Panc1 (cell line): ENCODE results near the gene MYDGF.
A peak's percentile ranks its signal among the peaks of the same experiment; 100 is the strongest.

Experiments
- CTCF ChIP-seq: fragments of 450-650 bp; IDR thresholded peaks from 2 replicates; pipeline ENCODE4 v1.5.1; 2017; ENCODE audit warnings: mild to moderate bottlenecking
- POLR2AphosphoS5 ChIP-seq: IDR thresholded peaks from 2 replicates; pipeline ENCODE4 v1.6.1; 2012; ENCODE audit warnings: mild to moderate bottlenecking, low read depth, low read length, moderate library complexity
- REST ChIP-seq, 2 experiments: IDR thresholded peaks; 2 replicates each; pipeline ENCODE4 v1.6.1; 2011 to 2012; ENCODE audit warnings: low read depth in 2 of 2, control low read depth in 1 of 2, low read length in 1 of 2, mild to moderate bottlenecking in 1 of 2, moderate library complexity in 1 of 2; ENCODE audit not compliant: insufficient read depth in 1 of 2
- SIN3A ChIP-seq: IDR thresholded peaks from 2 replicates; pipeline ENCODE4 v1.6.1; 2012; ENCODE audit warnings: low read depth, mild to moderate bottlenecking, low read length, moderate library complexity, borderline replicate concordance; ENCODE audit not compliant: insufficient read depth
- TCF7L2 ChIP-seq: IDR thresholded peaks from 2 replicates; pipeline ENCODE4 v1.6.1; 2011; ENCODE audit warnings: mild to moderate bottlenecking, low read depth, low read length, inconsistent platforms

- TF ChIP-seq CTCF = no peak
- TF ChIP-seq SIN3A = no peak
- peak; percentile 76 for TF ChIP-seq POLR2AphosphoS5
- no peak for TF ChIP-seq TCF7L2
- no peak for TF ChIP-seq REST (IDR thresholded peaks at IDR 0.05; ENCODE audit: insufficient read depth in 1 of 2, low read depth in 2 of 2, low read length in 1 of 2)
Measured at GRCh38 chr19:4713384-4713951, 43.3 kb upstream of the MYDGF start.
